Neutrophil (primary cell): Measurements from ENCODE around the gene ZYG11B.
"Not testable (repeated sequence)": the region's sequence is repeated elsewhere in the genome, so short reads cannot be mapped to it uniquely, and the experiment has no call there.

Source experiments
- H3K27ac ChIP-seq: fragments of 200-600 bp; sonication (generic); 2 replicates; pipeline ENCODE4 v1.5.1; 2016; ENCODE audit warnings: mild to moderate bottlenecking, moderate library complexity
- H3K27me3 ChIP-seq: fragments of 200-600 bp; sonication (generic); 2 replicates; pipeline ENCODE4 v1.6.0; 2016; ENCODE audit warnings: mild to moderate bottlenecking
- H3K36me3 ChIP-seq: fragments of 200-600 bp; sonication (generic); 2 replicates; pipeline ENCODE4 v1.5.1; 2017
- H3K4me1 ChIP-seq, 2 experiments: fragments of 200-600 bp in 1 of 2; sonication (generic) in 1 of 2; 1 replicate in 1 of 2; 2 replicates in 1 of 2; pipeline versions ENCODE4 v1.5.1 to v1.6.1; 2013 to 2016; ENCODE audit warnings: low read depth in 1 of 2, low read length in 1 of 2, mild to moderate bottlenecking in 1 of 2, moderate library complexity in 1 of 2; ENCODE audit not compliant: control insufficient read depth in 1 of 2, insufficient read depth in 1 of 2
- H3K4me3 ChIP-seq, 2 experiments: fragments of 200-600 bp in 1 of 2; sonication (generic) in 1 of 2; 1 replicate in 1 of 2; 2 replicates in 1 of 2; pipeline ENCODE4 v1.5.1; 2013 to 2016; ENCODE audit warnings: low read depth in 1 of 2, low read length in 1 of 2, mild to moderate bottlenecking in 1 of 2, moderate library complexity in 1 of 2
- H3K9me3 ChIP-seq: fragments of 200-600 bp; sonication (generic); 2 replicates; pipeline ENCODE4 v1.5.1; 2016
- CTCF ChIP-seq: fragments of 200-600 bp; sonication (generic); IDR thresholded peaks from 2 replicates; pipeline ENCODE4 v1.5.1; 2016; ENCODE audit warnings: antibody characterized with exemption

Gene ZYG11B

GRCh38 chr1:52834798-52835197 lies 108.5 kb downstream of the ZYG11B start:
- no peak overlapping the region for H3K27ac ChIP-seq

GRCh38 chr1:52836035-52836434 lies 109.8 kb downstream of the ZYG11B start:
- no peak for TF ChIP-seq CTCF
- no peaks in the 10 kb centered on the region for H3K36me3 ChIP-seq
- no peak overlapping the region for H3K4me3 ChIP-seq
- H3K27me3 ChIP-seq = peaks cover 22% of the 10 kb centered on the region
- H3K9me3 ChIP-seq = no peaks in the 10 kb centered on the region
- no peak overlapping the region for H3K27ac ChIP-seq
- H3K4me1 ChIP-seq = no peaks in the 10 kb centered on the region

More at GRCh38 chr1:52834798-52835197, 108.5 kb downstream of the ZYG11B start:
- TF ChIP-seq CTCF = no peak
- Histone ChIP-seq H3K27me3 (peaks cover 10% of the 10 kb centered on the region), H3K4me1 (no peaks in the 10 kb centered on the region), H3K9me3 (no peaks in the 10 kb centered on the region), H3K4me3 (no peak overlapping the region), H3K36me3 (no peaks in the 10 kb centered on the region)

GRCh38 chr1:52839175-52839574 lies 112.9 kb downstream of the ZYG11B start:
- peaks cover 11 to 16% of the 10 kb centered on the region in 2 experiments for H3K4me1 ChIP-seq
- H3K36me3 ChIP-seq, H3K4me3 ChIP-seq, H3K27ac ChIP-seq, H3K9me3 ChIP-seq: not testable (repeated sequence)
- H3K27me3 ChIP-seq = peaks cover 53% of the 10 kb centered on the region

GRCh38 chr1:52842643-52843310 lies 116.5 kb downstream of the ZYG11B start, which contains the start of gene ZYG11A:
TSS of gene ZYG11A (plus strand) at chr1:52842760. CDS start at chr1:52842884, 124 bp downstream.
- Histone ChIP-seq H3K4me3 (peak within 1 kb of the TSS; percentile 37 to 51), H3K27me3 (peaks cover 81% of the 10 kb centered on the region), H3K36me3 (no peaks in the 10 kb centered on the region), H3K4me1 (peaks cover 11 to 16% of the 10 kb centered on the region in 2 experiments), H3K9me3 (no peaks in the 10 kb centered on the region), H3K27ac (no peak within 1 kb of the TSS)
- no peak for TF ChIP-seq CTCF

- Histone ChIP-seq H3K4me1 (peaks cover 11 to 16% of the 10 kb centered on the region in 2 experiments), H3K27me3 (peaks cover 82% of the 10 kb centered on the region)
- not testable (repeated sequence) for H3K9me3 ChIP-seq, H3K27ac ChIP-seq, H3K36me3 ChIP-seq, H3K4me3 ChIP-seq
These were observed 118.9 kb downstream of the ZYG11B start for GRCh38 chr1:52845119-52845518.

- no peak overlapping the region for H3K27ac ChIP-seq
- H3K27me3 ChIP-seq = peaks cover 59% of the 10 kb centered on the region
- no peak overlapping the region for H3K4me3 ChIP-seq
- H3K9me3 ChIP-seq = no peaks in the 10 kb centered on the region
- H3K4me1 ChIP-seq = peaks cover 2 to 4% of the 10 kb centered on the region in 2 experiments
- TF ChIP-seq CTCF = no peak
- no peaks in the 10 kb centered on the region for H3K36me3 ChIP-seq
These were observed 122.2 kb downstream of the ZYG11B start for GRCh38 chr1:52848423-52848822.
